Activated naive CD4-positive, alpha-beta T cell treated with Interleukin-2 at 50 U/mL for 16 hours (primary cell): Measurements from ENCODE around the gene NRF1.
"Not testable (repeated sequence)": the region's sequence is repeated elsewhere in the genome, so short reads cannot be mapped to it uniquely, and the experiment has no call there.

Experiments used
- DNase-seq: peaks from one replicate; pipeline ENCODE4 v3.0.0-alpha.2; 2020

NRF1 gene

GRCh38 chr7:129650056-129650758, 38.7 kb downstream of the NRF1 start:
- DNase-seq = no peak

DNA sequence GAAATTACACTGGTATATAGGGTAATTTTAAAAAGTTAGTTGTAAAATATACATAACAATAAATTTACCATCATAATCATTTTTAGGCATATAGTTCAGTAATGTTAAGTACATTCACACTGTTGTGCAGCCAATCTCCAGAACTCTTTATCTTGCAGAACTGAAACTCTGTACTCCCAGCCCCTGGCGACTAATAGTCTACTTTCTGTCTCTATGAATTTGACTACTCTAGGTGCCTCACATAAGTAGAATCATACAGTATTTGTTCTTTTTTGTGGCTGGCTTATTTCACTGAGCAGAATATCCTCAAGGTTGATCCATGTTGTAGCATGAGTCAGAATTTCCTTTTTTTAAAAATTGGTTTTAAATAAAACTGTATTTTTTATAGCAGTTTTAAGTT, 41.4 kb downstream of the NRF1 start:
- DNase-seq = no peak

DNA sequence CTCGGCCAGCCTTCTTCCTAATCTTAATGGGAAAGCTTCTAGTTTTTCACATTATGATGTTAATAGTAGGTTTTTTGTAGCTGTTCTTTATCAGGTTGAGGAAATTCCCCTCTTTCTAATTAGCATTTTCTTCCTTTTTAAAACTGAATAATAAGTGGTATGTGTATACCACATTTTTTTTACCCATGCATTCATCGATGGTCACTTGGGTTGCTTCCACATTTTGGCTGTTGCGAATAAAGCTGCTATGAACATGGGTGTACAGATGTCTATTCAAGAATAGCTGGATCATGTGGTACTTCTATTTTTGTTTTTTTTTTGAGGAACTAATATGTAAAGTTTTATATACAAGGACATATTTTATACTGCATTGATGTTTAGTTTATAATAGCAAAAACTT, 44.3 kb downstream of the NRF1 start:
- DNase-seq = no peak

GRCh38 chr7:129657363-129657762, 45.8 kb downstream of the NRF1 start:
- DNase-seq = no peak

DNA sequence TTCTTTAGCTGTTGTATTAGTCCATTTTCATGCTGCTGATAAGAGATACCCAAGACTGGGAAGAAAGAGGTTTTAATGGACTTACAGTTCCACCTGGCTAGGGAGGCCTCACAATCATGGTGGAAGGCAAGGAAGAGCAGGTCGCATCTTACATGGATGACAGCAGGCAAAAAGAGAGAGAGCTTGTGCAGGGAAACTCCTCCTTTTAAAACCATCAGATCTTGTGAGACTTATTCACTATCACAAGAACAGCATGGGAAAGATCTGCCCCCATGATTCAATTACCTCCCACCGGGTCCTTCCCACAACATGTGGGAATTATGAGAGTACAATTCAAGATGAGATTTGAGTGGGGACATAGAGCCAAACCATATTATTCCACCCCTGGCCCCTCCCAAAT, 48.4 kb downstream of the NRF1 start:
- DNase-seq = not testable (repeated sequence)

DNA sequence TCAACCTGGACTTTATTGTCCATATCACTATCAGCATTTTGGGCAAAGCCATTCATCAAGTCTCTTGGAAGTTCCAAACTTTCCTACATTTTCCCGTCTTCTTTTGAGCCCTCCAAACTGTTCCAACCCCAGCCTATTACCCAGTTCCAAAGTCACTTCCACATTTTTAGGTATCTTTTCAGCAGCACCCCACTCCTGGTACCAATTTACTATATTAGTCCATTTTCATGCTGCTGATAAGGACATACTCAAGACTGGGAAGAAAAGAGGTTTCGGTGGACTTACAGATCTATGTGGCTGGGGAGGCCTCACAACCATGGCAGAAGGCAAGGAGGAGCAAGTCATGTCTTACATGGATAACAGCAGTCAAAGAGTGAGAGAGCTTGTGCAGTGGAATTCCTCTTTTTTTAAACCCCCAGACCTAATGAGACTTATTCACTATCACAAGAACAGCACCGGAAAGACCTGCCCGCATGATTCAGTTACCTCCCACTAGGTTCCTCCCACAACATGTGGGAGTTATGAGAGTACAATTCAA, 50.2 kb downstream of the NRF1 start:
- no peak for DNase-seq

GRCh38 chr7:129663240-129663639, 51.7 kb downstream of the NRF1 start:
- not testable (repeated sequence) for DNase-seq

- DNase-seq = no peak
Measured at GRCh38 chr7:129664029-129665012, 52.8 kb downstream of the NRF1 start.

DNA sequence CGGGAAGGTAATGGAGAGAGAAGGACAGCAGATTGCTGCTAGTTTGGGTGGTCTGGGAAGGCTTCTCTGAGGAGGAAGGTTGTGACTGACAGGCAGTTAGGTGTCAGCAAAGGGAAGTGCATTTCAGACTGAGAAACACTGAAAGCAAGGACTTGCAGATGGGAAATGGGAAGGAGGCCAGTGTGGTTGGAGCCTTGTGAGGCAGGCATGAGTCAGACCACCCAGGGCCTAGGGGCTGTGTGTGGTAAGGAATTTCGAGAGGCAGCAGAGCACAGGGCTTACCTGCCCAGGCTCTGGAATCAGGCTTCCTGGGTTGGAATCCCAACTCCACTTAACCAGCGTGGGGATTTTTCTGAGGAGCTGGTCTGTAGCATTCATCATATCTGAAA, 53.5 kb downstream of the NRF1 start:
- no peak for DNase-seq

- no peak for DNase-seq
Measured at GRCh38 chr7:129667116-129667515, 55.6 kb downstream of the NRF1 start.

DNA sequence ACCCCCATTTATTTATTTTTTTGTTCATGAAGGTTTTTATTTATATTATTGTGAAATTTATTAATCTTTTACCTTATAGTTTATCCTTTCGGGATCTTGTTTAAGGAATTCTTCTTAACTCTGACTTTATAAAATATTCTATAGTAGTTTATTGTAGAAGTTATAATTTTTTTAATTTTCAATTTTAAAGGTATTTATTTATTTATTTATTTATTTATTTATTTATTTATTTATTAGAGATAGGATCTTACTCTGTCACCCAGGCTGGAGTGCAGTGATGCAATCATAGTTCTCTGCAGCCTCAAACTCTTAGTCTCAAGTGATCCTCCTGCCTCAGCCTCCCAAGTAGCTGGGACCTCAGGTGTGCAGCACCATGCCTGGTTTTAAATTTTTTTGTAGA, 56.0 kb downstream of the NRF1 start:
- no peak for DNase-seq

DNA sequence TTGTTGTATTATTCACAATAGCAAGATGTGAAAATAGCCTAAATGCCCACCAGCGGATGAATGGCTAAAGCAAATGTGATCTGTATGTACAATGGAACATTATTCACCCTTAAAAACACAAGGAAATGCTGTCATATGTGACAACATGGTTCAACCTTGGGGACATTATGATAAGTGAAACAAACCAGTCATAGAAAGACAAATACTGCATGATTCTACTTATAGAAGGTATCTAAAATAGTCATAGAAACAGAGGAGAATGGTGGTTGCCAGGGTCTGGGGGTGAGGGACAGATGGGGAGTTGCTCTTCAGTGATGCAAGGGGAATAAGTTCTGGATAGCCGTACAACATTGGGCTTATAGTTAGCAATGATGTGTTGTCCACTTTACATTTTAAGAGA, 58.4 kb downstream of the NRF1 start:
- no peak for DNase-seq

GRCh38 chr7:129670656-129671055, 59.1 kb downstream of the NRF1 start:
- DNase-seq = no peak

DNA sequence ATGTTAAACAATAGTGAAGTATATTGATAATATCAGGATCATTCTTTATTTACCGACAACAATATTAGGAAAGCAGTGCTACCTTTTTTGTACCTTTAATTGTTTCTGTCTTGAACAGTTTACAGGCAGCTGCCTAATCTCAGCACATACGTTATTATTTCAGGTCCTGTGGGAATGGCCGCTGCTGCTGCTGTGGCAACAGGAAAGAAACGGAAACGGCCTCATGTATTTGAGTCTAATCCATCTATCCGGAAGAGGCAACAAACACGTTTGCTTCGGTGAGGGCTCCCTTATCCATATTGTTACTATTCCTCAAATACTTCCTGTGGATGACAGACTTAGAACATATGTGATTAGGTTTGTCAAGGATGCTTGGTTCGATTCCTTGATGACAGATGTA, 59.7 kb downstream of the NRF1 start:
- DNase-seq = no peak

GRCh38 chr7:129674475-129674874, 63.0 kb downstream of the NRF1 start:
- DNase-seq = not testable (repeated sequence)

DNA sequence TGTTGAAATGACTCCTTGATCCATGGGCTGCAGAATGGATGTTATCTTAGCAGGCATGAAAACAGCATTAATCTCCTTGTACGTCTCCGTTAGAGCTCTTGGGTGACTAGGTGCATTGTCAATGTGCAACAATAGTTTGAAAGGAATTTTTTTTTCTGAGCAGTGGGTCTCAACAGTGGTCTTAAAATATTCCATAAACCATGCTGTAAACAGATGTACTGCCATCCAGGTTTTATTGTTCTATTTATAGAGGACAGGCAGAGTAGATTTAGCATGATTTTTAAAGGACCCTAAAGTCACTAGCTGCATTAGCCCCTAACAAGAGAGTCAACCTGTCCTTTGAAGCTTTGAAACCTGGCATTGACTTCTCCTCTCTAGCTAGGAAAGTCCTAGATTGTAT, 64.0 kb downstream of the NRF1 start:
- DNase-seq = no peak

DNA sequence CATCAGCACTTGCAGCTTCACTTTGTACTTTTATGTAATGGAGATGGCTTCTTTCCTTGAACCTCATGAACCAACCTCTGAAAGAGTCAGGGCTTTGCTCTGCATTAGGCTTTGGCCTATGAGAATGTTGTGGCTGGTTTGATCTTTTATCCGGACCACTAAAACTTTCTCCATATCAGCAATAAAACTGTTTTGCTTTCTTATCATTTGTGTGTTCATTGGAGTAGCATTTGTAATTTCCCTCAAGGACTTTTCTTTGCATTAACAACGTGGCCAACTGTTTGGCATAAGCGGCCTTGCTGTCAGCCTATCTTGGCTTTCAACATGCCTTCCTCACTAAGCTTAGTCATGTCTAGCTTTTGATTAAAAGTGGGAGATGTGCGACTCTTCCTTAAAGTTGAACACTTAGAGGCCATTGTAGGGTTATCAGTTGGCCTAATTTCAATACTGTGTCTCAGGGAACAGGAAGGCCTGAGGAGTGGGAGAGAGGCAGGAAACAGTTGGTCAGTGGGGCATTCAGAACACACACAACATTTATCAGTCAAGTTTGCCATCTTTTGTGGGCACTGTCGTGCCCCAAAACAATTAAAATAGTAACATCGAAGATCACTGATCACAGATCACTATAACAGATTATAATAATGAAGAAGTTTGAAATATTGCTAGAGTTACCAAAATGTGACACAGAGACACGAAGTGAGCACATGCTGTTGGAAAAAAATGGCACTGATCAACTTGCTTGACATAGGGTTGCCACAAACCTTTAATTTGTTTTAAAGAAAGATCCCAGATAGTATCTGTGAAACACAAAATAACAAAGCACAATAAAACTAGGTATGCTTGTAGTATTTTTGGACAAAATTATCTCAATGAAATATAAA, 64.7 kb downstream of the NRF1 start:
- no peak for DNase-seq

GRCh38 chr7:129677796-129678195, 66.3 kb downstream of the NRF1 start:
- DNase-seq = no peak

DNA sequence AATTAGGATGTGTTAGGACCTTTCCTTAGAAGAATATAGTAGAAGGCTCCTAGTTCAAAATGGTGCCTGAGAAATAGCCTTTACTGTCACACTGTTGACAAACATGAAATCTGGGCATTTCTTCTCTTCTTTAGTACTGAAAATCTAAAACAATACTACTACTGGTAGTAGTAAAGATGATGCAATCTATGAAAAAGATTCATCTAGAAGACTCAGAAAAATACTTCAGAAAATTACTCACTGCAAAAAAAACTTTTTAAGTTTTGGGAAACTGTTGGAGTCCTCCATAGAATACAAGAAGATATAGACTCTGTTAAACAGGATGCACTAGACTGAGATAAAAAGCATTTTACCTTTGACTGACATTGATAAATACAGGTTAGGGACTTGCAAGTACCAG, 67.1 kb downstream of the NRF1 start:
- DNase-seq = no peak

GRCh38 chr7:129680400-129680799, 68.9 kb downstream of the NRF1 start:
- no peak for DNase-seq

DNA sequence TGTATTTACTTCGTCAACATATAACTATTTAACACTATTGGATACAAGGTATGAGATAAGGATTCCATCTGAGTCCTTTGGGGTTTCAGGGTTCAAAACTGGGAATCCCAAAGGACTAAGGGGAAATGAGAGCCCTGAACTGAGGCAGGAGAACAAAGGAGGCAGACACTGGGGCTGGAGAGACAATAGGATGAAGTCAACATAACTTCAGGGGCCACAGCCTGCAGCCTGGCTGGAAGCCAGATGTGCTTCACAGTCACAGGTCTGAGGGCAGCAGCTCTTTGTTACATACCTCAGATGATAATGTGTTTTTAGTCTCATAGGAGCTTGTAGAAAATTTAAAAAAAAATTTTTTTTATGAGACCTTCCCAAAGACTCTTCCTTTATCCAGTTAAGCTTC, 73.3 kb downstream of the NRF1 start:
- no peak for DNase-seq

GRCh38 chr7:129686063-129686462, 74.5 kb downstream of the NRF1 start:
- DNase-seq = no peak
